A549 treated with RU486 at 1 μM for 4 hours (cell line): ENCODE data around the gene IFT81. TPM values are rescaled to one million over a fixed set of nuclear protein-coding genes. Genes with fewer than 3 reads are reported as not detected.

Experiments
- total RNA-seq: library from RNA; stranded (reverse); fragments of 200-300 nt; extraction: Qiagen RNA extraction; gene quantifications from 5 replicates; pipeline ENCODE4 v1.2.3, GENCODE V29; 2022; ENCODE audit warnings: low read depth

Gene IFT81, protein sequence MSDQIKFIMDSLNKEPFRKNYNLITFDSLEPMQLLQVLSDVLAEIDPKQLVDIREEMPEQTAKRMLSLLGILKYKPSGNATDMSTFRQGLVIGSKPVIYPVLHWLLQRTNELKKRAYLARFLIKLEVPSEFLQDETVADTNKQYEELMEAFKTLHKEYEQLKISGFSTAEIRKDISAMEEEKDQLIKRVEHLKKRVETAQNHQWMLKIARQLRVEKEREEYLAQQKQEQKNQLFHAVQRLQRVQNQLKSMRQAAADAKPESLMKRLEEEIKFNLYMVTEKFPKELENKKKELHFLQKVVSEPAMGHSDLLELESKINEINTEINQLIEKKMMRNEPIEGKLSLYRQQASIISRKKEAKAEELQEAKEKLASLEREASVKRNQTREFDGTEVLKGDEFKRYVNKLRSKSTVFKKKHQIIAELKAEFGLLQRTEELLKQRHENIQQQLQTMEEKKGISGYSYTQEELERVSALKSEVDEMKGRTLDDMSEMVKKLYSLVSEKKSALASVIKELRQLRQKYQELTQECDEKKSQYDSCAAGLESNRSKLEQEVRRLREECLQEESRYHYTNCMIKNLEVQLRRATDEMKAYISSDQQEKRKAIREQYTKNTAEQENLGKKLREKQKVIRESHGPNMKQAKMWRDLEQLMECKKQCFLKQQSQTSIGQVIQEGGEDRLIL
- total RNA-seq, result 10.7 to 26.5 TPM (median 21.2 TPM) in 5 replicates

DNA sequence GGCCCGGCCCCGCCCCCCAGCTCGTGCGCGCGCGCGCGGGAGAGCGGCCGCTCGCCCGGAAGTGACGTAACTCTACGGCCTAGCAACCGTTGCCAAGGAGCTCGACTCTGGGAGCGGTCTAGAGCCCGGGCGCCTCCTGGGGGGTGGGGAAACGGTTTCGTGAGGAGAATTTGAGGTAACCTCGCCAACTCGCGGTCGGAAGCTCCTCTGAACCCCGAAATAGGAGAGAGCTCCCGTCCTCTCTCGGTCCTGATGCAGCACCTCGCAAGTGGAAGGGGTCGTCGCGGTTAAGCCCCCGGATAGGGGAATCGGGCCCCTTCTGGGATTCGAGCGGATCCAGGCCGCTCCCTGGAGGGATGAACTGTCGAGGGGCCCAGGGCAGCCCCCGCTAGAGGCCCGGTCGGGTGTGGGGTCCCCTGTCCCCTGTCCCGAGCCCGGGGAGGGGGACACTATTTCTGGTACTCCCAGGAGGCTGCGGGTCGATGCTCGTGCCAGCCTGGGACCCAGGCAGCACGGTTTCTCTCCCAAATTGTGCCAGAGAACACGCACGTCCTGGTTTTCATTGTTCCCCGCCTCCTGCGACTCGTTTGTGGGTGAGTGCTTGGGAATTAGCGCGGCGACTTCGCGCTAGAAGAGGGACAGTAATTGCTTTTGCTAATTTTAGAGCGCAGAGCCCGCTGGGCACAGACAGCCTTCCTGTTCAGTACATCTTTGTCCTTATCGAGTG is at the start of gene IFT81:
IFT81 (plus strand) TSS at position 89 of the 727 bp plus-strand sequence. CDS start 3,024 bp downstream, outside the sequence.

Other genes starting within 250 kb of the IFT81 start
- gene GLTP, start 243.8 kb upstream of the IFT81 start, total RNA-seq, result 18.8 to 21.4 TPM (median 19.5 TPM) in 5 replicates
- gene TCHP, start 224.1 kb upstream of the IFT81 start, total RNA-seq, result 14.5 to 19.2 TPM (median 17.7 TPM) in 5 replicates
- gene GIT2, start 128.0 kb upstream of the IFT81 start, total RNA-seq, result 16.2 to 20.0 TPM (median 18.3 TPM) in 5 replicates
- gene ANKRD13A, start 124.9 kb upstream of the IFT81 start, total RNA-seq, result 15.0 to 23.7 TPM (median 18.3 TPM) in 5 replicates
- gene C12orf76, start 75.8 kb upstream of the IFT81 start, total RNA-seq, result 5.8 to 8.1 TPM (median 7.6 TPM) in 5 replicates
- gene ATP2A2, start 156.9 kb downstream of the IFT81 start, total RNA-seq, result 249 to 338 TPM (median 327 TPM) in 5 replicates